ENCODE data around the gene MCUR1. TPM values are rescaled to one million over a fixed set of nuclear protein-coding genes. Genes with fewer than 3 reads are reported as not detected.

Gene MCUR1
- total and polyA plus RNA-seq, 11 donors: 12.6 to 62.0 (median 28.0) TPM

GRCh38 chr6:13808801-13809200 is 5.6 kb downstream of the MCUR1 start:
- H3K27me3 ChIP-seq: no peaks in the 10 kb centered on the region
- H3K27ac ChIP-seq: no peak overlapping the region
- DNase-seq (no peak), ATAC-seq (no peak)
- whole genome bisulfite sequencing, 4 donors: 90 to 93% (median 92%) methylated on average over 4 of the region's 4 CpGs
- TF ChIP-seq POLR2A (IDR thresholded peaks at IDR 0.05): no peak
- intact Hi-C loops (cut with DNase I): no loop called here
- peaks cover 4 to 35% (median 30%) of the 10 kb centered on the region in 12 donors for H3K4me1 ChIP-seq
- no peak overlapping the region for H3K4me3 ChIP-seq
- H3K9me3 ChIP-seq: no peaks in the 10 kb centered on the region
- H3K36me3 ChIP-seq: peaks cover 0 to 36% (median 27%) of the 10 kb centered on the region in 9 donors

DNA sequence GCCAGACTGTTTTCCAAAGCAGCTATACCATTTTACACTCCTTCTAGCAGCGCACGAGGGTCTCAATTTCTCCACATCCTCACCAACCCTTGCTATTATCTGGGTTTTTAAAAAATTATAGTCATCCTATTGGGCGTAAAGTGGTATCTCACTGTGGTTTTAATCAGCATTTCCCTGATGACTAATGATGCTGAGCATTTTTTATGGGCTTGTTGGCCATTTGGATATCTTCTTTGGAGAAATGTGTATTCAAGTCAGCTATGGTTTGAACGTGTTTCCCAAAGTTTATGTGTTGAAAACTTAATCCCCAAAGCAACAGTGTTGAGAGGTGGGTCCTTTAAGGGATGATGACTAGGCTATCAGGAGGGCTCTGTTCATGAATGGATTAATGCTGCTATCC is 6.7 kb downstream of the MCUR1 start:
- no peaks in the 10 kb centered on the region for H3K27me3 ChIP-seq
- H3K27ac ChIP-seq: no peak overlapping the region
- H3K4me1 ChIP-seq: peaks cover 0 to 29% (median 22%) of the 10 kb centered on the region in 12 donors
- DNase-seq: no peak
- 95 to 96% (median 96%) methylated on average over 4 of the region's 4 CpGs for WGBS, 4 donors
- no peak for TF ChIP-seq POLR2A (IDR thresholded peaks at IDR 0.05)
- TF ChIP-seq CTCF (IDR thresholded peaks at IDR 0.05): no peak
- intact Hi-C loops (cut with DNase I): no loop called here
- H3K36me3 ChIP-seq: peaks cover 0 to 47% (median 38%) of the 10 kb centered on the region in 9 donors
- H3K9me3 ChIP-seq: no peaks in the 10 kb centered on the region
- ATAC-seq: no peak
- H3K4me3 ChIP-seq: no peak overlapping the region

DNA sequence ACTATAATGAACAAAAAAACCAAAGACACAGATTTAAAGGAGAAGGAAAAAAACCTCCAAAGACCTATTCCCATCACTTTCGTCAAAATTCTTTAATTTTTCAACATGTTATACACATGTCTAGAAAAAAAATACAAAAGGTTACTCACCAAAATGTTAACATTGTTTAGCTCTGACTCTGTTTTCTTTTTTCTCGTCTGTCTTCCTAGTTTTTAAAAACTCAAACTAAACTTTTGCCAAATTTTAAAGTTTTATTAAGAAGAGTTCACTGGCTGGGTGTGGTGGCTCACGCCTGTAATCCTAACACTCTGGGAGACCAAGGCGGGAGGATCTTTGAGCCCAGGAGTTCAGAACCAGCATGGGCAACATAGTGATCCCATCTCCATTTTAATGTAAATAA is 10.8 kb downstream of the MCUR1 start:
- Histone ChIP-seq H3K36me3 (peaks cover 0 to 87% (median 78%) of the 10 kb centered on the region in 9 donors), H3K4me3 (no peak overlapping the region), H3K9me3 (no peaks in the 10 kb centered on the region), H3K27ac (no peak overlapping the region), H3K4me1 (no peaks in the 10 kb centered on the region), H3K27me3 (no peaks in the 10 kb centered on the region)
- intact Hi-C loops (cut with DNase I): no loop called here
- ATAC-seq (no peak), DNase-seq (no peak)
- TF ChIP-seq CTCF (IDR thresholded peaks at IDR 0.05) (no peak), POLR2A (IDR thresholded peaks at IDR 0.05) (no peak)
- WGBS, 4 donors: 94 to 98% (median 96%) methylated on average over 4 of the region's 4 CpGs

- Histone ChIP-seq H3K27me3 (no peaks in the 10 kb centered on the region), H3K4me1 (no peaks in the 10 kb centered on the region), H3K27ac (no peak overlapping the region), H3K36me3 (peaks cover 0 to 92% (median 78%) of the 10 kb centered on the region in 9 donors), H3K9me3 (no peaks in the 10 kb centered on the region), H3K4me3 (no peak overlapping the region)
- intact Hi-C loops (cut with DNase I): no loop called here
- ATAC-seq: no peak
- WGBS, 4 donors: 72 to 94% (median 91%) methylated on average over 3 of the region's 3 CpGs
- DNase-seq: no peak
- no peak for TF ChIP-seq POLR2A (IDR thresholded peaks at IDR 0.05)
- TF ChIP-seq CTCF (IDR thresholded peaks at IDR 0.05): no peak
These were observed 13.7 kb downstream of the MCUR1 start for GRCh38 chr6:13800615-13801014.

- H3K27ac ChIP-seq: no peak overlapping the region
- intact Hi-C loops (cut with DNase I): loop anchor here in 6 of 10 donors (5.0 to 10.0 kb wide), 3 partner anchors 266 to 271 kb away; no protein-coding TSS in a partner anchor
- H3K36me3 ChIP-seq: peaks cover 0 to 84% (median 68%) of the 10 kb centered on the region in 9 donors
- WGBS, 4 donors: 82 to 91% (median 88%) methylated on average over 1 of the region's 1 CpG
- DNase-seq: no peak
- no peaks in the 10 kb centered on the region for H3K9me3 ChIP-seq
- H3K4me1 ChIP-seq: peaks cover 0 to 5% (median 0%) of the 10 kb centered on the region in 12 donors
- TF ChIP-seq POLR2A (IDR thresholded peaks at IDR 0.05) (no peak), CTCF (IDR thresholded peaks at IDR 0.05) (no peak)
- ATAC-seq: no peak
- no peaks in the 10 kb centered on the region for H3K27me3 ChIP-seq
- H3K4me3 ChIP-seq: no peak overlapping the region
These were observed 17.6 kb downstream of the MCUR1 start for GRCh38 chr6:13796781-13797180.

Data from heart left ventricle (tissue), 16 donors.